HS-5 (cell line): Measurements from ENCODE around the gene VPS16.
"Not testable (repeated sequence)": the region's sequence is repeated elsewhere in the genome, so short reads cannot be mapped to it uniquely, and the experiment has no call there.

Experiments used
- DNase-seq: peaks from one replicate; pipeline ENCODE4 v3.0.0-alpha.2; 2012; ENCODE audit warnings: low read depth

Gene VPS16

GRCh38 chr20:2871661-2872458 is 31.3 kb downstream of the VPS16 start:
- DNase-seq = no peak

- no peak for DNase-seq
Measured at GRCh38 chr20:2872459-2873009, 32.0 kb downstream of the VPS16 start.

- peak; percentile 59 for DNase-seq
Measured at GRCh38 chr20:2873010-2873746, 32.6 kb downstream of the VPS16 start, which contains the start of gene PTPRA. Gene PTPRA (plus strand): TSS chr20:2873481. CDS start chr20:2964278, 90,797 bp downstream.

- no peak for DNase-seq
Measured at GRCh38 chr20:2873747-2874041, 33.1 kb downstream of the VPS16 start.

- no peak for DNase-seq
Measured at GRCh38 chr20:2874456-2874855, 33.9 kb downstream of the VPS16 start.

GRCh38 chr20:2875690-2876203 is 35.2 kb downstream of the VPS16 start:
- DNase-seq = no peak

GRCh38 chr20:2878515-2878914 is 38.0 kb downstream of the VPS16 start:
- DNase-seq = no peak

GRCh38 chr20:2879146-2879545 is 38.6 kb downstream of the VPS16 start:
- DNase-seq = peak; percentile 72

- DNase-seq = no peak
Measured at GRCh38 chr20:2880650-2881049, 40.1 kb downstream of the VPS16 start.

- DNase-seq = no peak
Measured at GRCh38 chr20:2883726-2884637, 43.4 kb downstream of the VPS16 start.

GRCh38 chr20:2887715-2888114 is 47.2 kb downstream of the VPS16 start:
- no peak for DNase-seq

- no peak for DNase-seq
Measured at GRCh38 chr20:2888224-2888955, 47.8 kb downstream of the VPS16 start.

- DNase-seq = no peak
Measured at GRCh38 chr20:2889209-2889608, 48.7 kb downstream of the VPS16 start.

- no peak for DNase-seq
Measured at GRCh38 chr20:2889797-2890196, 49.3 kb downstream of the VPS16 start.

GRCh38 chr20:2890742-2891141 is 50.2 kb downstream of the VPS16 start:
- DNase-seq = no peak

- DNase-seq = no peak
Measured at GRCh38 chr20:2891343-2891742, 50.8 kb downstream of the VPS16 start.

GRCh38 chr20:2892376-2892775 is 51.8 kb downstream of the VPS16 start:
- DNase-seq = no peak

GRCh38 chr20:2894221-2894620 is 53.7 kb downstream of the VPS16 start:
- DNase-seq = no peak

GRCh38 chr20:2895154-2895553 is 54.6 kb downstream of the VPS16 start:
- not testable (repeated sequence) for DNase-seq

GRCh38 chr20:2899243-2899642 is 58.7 kb downstream of the VPS16 start:
- no peak for DNase-seq
